Osteocyte (in vitro differentiated cells): ENCODE results near the gene IRX2. TPM values are rescaled to one million over a fixed set of nuclear protein-coding genes. Genes with fewer than 3 reads are reported as not detected.

Experiments
- DNase-seq: peaks from one replicate; pipeline ENCODE4 v3.0.0; 2021; ENCODE audit warnings: mixed read lengths; ENCODE audit not compliant: unreplicated experiment; ENCODE audit errors: extremely low spot score
- H3K27ac Mint-ChIP-seq: one replicate; pipeline ENCODE4 v1.8.0; 2021; ENCODE audit warnings: mild to moderate bottlenecking, mixed read lengths; ENCODE audit not compliant: unreplicated experiment
- H3K27me3 Mint-ChIP-seq: one replicate; pipeline ENCODE4 v1.8.0; 2021; ENCODE audit warnings: mixed read lengths; ENCODE audit not compliant: unreplicated experiment
- H3K36me3 Mint-ChIP-seq: one replicate; pipeline ENCODE4 v1.8.0; 2021; ENCODE audit warnings: mixed read lengths; ENCODE audit not compliant: unreplicated experiment
- H3K4me1 Mint-ChIP-seq: one replicate; pipeline ENCODE4 v1.8.0; 2021; ENCODE audit warnings: mixed read lengths; ENCODE audit not compliant: unreplicated experiment
- H3K4me3 Mint-ChIP-seq: one replicate; pipeline ENCODE4 v1.8.0; 2021; ENCODE audit warnings: mild to moderate bottlenecking, moderate library complexity, mixed read lengths; ENCODE audit not compliant: unreplicated experiment
- H3K9me3 Mint-ChIP-seq: one replicate; pipeline ENCODE4 v1.8.0; 2021; ENCODE audit warnings: mixed read lengths; ENCODE audit not compliant: unreplicated experiment
- total RNA-seq: library from RNA; stranded (reverse); gene quantifications from 2 replicates; pipeline ENCODE4 v1.2.1, GENCODE V29; 2021
- TF ChIP-seq, protein P1 (sequence below): fragments of 200-600 bp; sonication (generic); IDR thresholded peaks from 2 replicates; pipeline ENCODE4 v1.5.0; 2021; ENCODE audit warnings: antibody characterized with exemption, mild to moderate bottlenecking, moderate library complexity

IRX2 gene
- total RNA-seq, 1 donor from 2014 or later, result 17.1 TPM

DNA sequence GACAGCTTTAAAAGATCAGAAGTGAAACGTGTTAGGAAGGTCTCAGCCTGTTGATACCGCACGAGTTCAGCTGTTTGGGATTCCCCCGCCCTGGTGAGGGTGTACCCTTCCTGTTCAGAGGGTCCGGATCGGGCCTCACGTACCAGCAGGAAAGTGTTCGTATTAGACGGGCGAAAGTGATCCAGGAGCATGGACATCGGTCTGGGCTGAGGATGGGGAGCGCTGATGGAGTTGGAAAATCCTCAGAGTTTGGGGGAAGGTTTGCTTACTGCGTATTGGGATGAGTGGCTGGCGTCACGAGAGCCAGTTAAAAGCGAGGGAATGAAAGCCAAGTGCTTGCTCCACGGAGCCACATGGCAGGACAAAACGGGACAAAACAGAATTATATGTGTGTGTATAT, 47.4 kb downstream of the IRX2 start:
- Mint-ChIP-seq H3K4me1 (no peaks in the 10 kb centered on the region), H3K27me3 (no peaks in the 10 kb centered on the region), H3K27ac (no peak overlapping the region), H3K4me3 (no peak overlapping the region), H3K9me3 (peaks cover 9% of the 10 kb centered on the region), H3K36me3 (no peaks in the 10 kb centered on the region)
- TF ChIP-seq, protein P1, sequence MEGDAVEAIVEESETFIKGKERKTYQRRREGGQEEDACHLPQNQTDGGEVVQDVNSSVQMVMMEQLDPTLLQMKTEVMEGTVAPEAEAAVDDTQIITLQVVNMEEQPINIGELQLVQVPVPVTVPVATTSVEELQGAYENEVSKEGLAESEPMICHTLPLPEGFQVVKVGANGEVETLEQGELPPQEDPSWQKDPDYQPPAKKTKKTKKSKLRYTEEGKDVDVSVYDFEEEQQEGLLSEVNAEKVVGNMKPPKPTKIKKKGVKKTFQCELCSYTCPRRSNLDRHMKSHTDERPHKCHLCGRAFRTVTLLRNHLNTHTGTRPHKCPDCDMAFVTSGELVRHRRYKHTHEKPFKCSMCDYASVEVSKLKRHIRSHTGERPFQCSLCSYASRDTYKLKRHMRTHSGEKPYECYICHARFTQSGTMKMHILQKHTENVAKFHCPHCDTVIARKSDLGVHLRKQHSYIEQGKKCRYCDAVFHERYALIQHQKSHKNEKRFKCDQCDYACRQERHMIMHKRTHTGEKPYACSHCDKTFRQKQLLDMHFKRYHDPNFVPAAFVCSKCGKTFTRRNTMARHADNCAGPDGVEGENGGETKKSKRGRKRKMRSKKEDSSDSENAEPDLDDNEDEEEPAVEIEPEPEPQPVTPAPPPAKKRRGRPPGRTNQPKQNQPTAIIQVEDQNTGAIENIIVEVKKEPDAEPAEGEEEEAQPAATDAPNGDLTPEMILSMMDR, result no peak
- DNase-seq, result peak; percentile 72

GRCh38 chr5:2703615-2704014, 47.9 kb downstream of the IRX2 start:
- Mint-ChIP-seq H3K27me3 (no peaks in the 10 kb centered on the region), H3K4me1 (no peaks in the 10 kb centered on the region), H3K4me3 (no peak overlapping the region), H3K27ac (no peak overlapping the region), H3K9me3 (peaks cover 14% of the 10 kb centered on the region), H3K36me3 (no peaks in the 10 kb centered on the region)
- TF ChIP-seq, protein P1, result no peak
- DNase-seq, result peak; percentile 51

DNA sequence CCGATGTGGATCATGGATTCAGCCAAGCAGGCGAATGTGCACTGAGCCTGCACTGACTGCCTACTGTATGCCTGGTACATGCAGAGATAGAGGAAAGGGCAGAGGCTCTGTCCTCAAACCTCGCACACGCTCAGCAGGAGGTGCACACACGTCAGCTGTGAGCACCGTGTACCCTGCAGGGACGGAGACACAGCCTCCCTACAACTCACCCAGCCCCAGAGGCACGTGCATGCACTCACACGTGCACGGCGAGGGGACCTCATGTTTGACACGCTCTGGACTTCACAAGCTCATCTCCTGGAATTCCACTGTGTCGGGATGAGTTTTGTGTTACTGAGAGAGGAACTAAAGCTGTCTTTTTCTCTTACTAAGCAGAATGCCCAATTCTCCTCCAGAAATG, 48.4 kb downstream of the IRX2 start:
- peak; percentile 77 for DNase-seq
- no peaks in the 10 kb centered on the region for H3K36me3 Mint-ChIP-seq
- TF ChIP-seq, protein P1, result no peak
- no peaks in the 10 kb centered on the region for H3K4me1 Mint-ChIP-seq
- no peaks in the 10 kb centered on the region for H3K27me3 Mint-ChIP-seq
- no peak overlapping the region for H3K27ac Mint-ChIP-seq
- H3K4me3 Mint-ChIP-seq, result no peak overlapping the region
- peaks cover 16% of the 10 kb centered on the region for H3K9me3 Mint-ChIP-seq

DNA sequence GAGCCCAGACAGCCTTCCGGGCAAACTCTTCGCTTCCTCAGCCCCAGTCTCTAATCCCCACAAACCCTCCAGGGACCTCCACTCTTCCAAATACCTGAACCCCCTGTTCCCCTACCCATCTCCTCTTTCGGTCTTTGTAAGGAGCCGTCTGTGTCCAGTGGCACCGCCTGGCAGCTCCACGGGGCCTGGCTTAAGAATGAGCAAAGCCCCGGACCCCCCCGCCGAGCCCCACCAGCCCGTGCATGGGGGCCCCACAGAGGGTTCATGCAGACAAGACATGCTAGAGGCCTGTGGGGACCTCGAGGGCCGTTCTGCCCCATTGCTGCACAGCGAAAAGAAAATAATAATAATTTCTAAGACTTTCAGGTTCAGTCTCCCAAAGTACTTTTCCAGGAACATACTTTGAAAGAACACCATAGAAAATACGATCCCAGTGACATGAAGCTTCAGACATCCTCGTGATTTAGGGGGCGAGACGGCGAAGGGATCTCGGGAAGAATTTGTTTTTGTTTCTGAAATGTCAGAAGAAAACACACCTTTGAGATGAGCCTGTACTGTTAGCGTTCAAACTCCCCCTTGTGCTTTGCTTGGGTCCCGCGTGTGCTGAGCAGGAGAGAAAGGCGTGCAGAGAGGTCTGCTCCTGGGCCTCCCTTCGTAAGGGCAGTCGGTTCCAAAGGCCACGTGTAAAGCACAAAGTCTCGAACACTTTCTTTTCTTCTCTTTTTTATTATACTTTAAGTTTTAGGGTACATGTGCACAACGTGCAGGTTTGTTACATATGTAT, 49.2 kb downstream of the IRX2 start:
- no peak overlapping the region for H3K4me3 Mint-ChIP-seq
- H3K36me3 Mint-ChIP-seq, result no peaks in the 10 kb centered on the region
- H3K9me3 Mint-ChIP-seq, result peaks cover 16% of the 10 kb centered on the region
- TF ChIP-seq, protein P1, result no peak
- peak; percentile 81 for DNase-seq
- no peak overlapping the region for H3K27ac Mint-ChIP-seq
- H3K4me1 Mint-ChIP-seq, result no peaks in the 10 kb centered on the region
- H3K27me3 Mint-ChIP-seq, result no peaks in the 10 kb centered on the region

GRCh38 chr5:2701592-2701991, 49.9 kb downstream of the IRX2 start:
- H3K27ac Mint-ChIP-seq, result no peak overlapping the region

More at GRCh38 chr5:2701592-2701991, 49.9 kb downstream of the IRX2 start:
- Mint-ChIP-seq H3K9me3 (peaks cover 16% of the 10 kb centered on the region), H3K4me1 (no peaks in the 10 kb centered on the region), H3K27me3 (no peaks in the 10 kb centered on the region), H3K4me3 (no peak overlapping the region), H3K36me3 (no peaks in the 10 kb centered on the region)
- peak; percentile 80 for DNase-seq
- TF ChIP-seq, protein P1, result no peak
